KMS-11 (cell line): ENCODE data around the gene AKIRIN1.

ENCODE experiments used
- H2AFZ ChIP-seq: fragments of 200-600 bp; sonication (generic); 2 replicates; pipeline ENCODE4 v1.6.1; 2016; ENCODE audit warnings: antibody characterized with exemption, mixed run types, low read depth
- H3K27ac ChIP-seq: fragments of 200-600 bp; sonication (generic); 2 replicates; pipeline ENCODE4 v1.6.1; 2016; ENCODE audit warnings: mild to moderate bottlenecking, mixed run types
- H3K27me3 ChIP-seq: fragments of 200-600 bp; sonication (generic); 2 replicates; pipeline ENCODE4 v1.6.1; 2017; ENCODE audit warnings: mild to moderate bottlenecking, low read depth, mixed run types, moderate library complexity; ENCODE audit not compliant: insufficient read depth
- H3K36me3 ChIP-seq: fragments of 200-600 bp; sonication (generic); 2 replicates; pipeline ENCODE4 v1.6.1; 2017; ENCODE audit warnings: mild to moderate bottlenecking, mixed run types; ENCODE audit not compliant: insufficient read depth
- H3K4me1 ChIP-seq: fragments of 200-600 bp; sonication (generic); 2 replicates; pipeline ENCODE4 v1.6.1; 2016; ENCODE audit warnings: mild to moderate bottlenecking, low read depth, mixed run types; ENCODE audit not compliant: poor library complexity, severe bottlenecking
- H3K4me2 ChIP-seq: fragments of 200-600 bp; sonication (generic); 2 replicates; pipeline ENCODE4 v1.7.0; 2016; ENCODE audit warnings: mild to moderate bottlenecking, mixed run types
- H3K4me3 ChIP-seq: fragments of 200-600 bp; sonication (generic); IDR thresholded peaks from 2 replicates; pipeline ENCODE4 v1.6.1; 2017; ENCODE audit warnings: low read depth, low read length, mixed read lengths; ENCODE audit not compliant: insufficient read depth
- H3K79me2 ChIP-seq: fragments of 200-600 bp; sonication (generic); 2 replicates; pipeline ENCODE4 v1.6.1; 2016; ENCODE audit warnings: low read depth, mixed run types; ENCODE audit not compliant: insufficient read depth
- H3K9ac ChIP-seq: fragments of 200-600 bp; sonication (generic); 2 replicates; pipeline ENCODE4 v1.6.1; 2016; ENCODE audit warnings: mild to moderate bottlenecking, mixed run types
- H4K20me1 ChIP-seq: fragments of 200-600 bp; sonication (generic); 2 replicates; pipeline ENCODE4 v1.6.1; 2016; ENCODE audit warnings: mild to moderate bottlenecking, mixed run types; ENCODE audit not compliant: insufficient read depth
- CTCF ChIP-seq: fragments of 200-600 bp; sonication (generic); conservative IDR thresholded peaks from 2 replicates; pipeline ENCODE4 v1.6.1; 2017; ENCODE audit warnings: low read depth, mild to moderate bottlenecking, antibody characterized with exemption, low read length, moderate library complexity, mixed read lengths

Gene AKIRIN1, protein sequence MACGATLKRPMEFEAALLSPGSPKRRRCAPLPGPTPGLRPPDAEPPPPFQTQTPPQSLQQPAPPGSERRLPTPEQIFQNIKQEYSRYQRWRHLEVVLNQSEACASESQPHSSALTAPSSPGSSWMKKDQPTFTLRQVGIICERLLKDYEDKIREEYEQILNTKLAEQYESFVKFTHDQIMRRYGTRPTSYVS

GRCh38 chr1:38990738-38991637 lies at the start of gene AKIRIN1:
AKIRIN1 (plus strand) TSS chr1:38991276; CDS start chr1:38991381, 105 bp downstream.
- H3K9ac ChIP-seq = peak within 1 kb of the TSS; percentile 76
- peak within 1 kb of the TSS; percentile 98; the same call in 1 of the 2 replicates for H2AFZ ChIP-seq
- H3K27ac ChIP-seq = peak within 1 kb of the TSS; percentile 59
- H3K79me2 ChIP-seq = peaks cover 48% of the 10 kb centered on the region
- H3K36me3 ChIP-seq = no peaks in the 10 kb centered on the region; the same call in 1 of the 2 replicates
- no peak for TF ChIP-seq CTCF
- no peaks in the 10 kb centered on the region for H3K27me3 ChIP-seq
- no peak within 1 kb of the TSS for H3K4me3 ChIP-seq
- H3K4me2 ChIP-seq = peak within 1 kb of the TSS; percentile 96
- H3K4me1 ChIP-seq = peaks cover 26% of the 10 kb centered on the region
- H4K20me1 ChIP-seq = peaks cover 13% of the 10 kb centered on the region

DNA sequence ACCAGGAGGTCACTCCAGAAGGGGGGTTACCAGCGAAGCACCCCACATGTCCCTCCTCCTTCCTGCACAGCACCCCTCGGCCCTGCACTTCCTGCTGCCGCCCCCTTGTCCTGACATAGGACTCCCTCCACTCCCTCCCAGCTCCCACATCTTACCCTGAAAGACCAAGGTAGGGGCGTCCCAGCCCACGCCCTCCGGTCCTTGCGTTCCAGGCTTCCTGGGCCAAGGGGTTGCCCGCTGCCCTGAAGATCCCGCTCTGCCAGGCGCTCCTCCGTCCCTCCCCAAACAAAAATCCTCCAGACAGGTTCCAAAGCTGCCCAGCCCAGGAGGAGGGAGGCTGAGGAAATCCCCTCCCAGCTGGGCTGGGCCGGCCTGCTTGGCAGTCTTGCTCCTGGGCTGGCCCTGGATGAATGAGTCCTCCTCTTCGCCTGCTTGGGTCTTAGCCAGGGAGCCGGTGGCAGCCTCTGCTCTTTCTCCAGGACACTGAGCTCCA lies 49.5 kb upstream of the AKIRIN1 start, which contains the start of gene RHBDL2:
Gene RHBDL2 (minus strand): TSS at position 304 of the 493 bp plus-strand sequence. CDS start 22,618 bp downstream, outside the sequence.
- Histone ChIP-seq H4K20me1 (no peaks in the 10 kb centered on the region), H3K27ac (no peak within 1 kb of the TSS), H3K79me2 (no peaks in the 10 kb centered on the region), H3K9ac (no peak within 1 kb of the TSS), H2AFZ (no peak within 1 kb of the TSS), H3K27me3 (no peaks in the 10 kb centered on the region), H3K4me2 (no peak within 1 kb of the TSS), H3K4me3 (no peak within 1 kb of the TSS), H3K36me3 (no peaks in the 10 kb centered on the region), H3K4me1 (no peaks in the 10 kb centered on the region)
- no peak for TF ChIP-seq CTCF

DNA sequence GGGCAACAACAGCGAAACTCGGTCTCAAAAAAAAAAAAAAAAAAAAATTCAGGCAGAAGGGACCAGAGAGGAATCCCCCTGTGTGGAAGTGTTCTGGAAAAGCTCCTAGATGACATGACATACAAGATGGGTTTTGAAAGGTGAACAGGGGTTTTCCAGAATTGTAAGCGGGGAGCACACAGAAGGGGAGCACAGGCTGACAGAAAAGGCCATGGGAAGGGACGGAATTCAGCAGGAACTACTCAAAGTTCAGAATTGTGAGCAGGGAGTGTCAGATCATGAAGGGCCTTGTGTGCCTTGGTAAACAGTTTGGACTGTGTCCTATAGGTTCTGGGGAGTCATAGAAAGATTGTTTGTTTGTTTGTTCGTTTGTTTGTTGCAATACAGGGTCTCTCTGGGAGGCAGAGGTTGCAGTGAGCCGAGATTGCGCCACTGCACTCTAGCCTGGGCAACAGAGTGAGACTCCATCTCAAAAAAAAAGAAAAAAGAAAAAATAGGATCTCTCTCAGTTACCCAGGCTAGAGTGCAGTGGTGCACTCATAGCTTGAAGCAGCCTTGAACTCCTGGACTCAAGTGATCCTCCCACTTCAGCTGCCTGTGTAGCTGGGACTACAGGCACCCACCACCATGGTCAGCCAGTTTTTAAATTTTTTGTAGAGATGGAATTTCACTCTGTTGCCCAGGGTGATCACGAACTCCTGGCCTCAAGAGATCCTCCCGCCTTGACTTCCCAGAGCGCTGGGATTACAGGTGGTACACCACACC lies 48.2 kb upstream of the AKIRIN1 start:
- no peak for TF ChIP-seq CTCF
- Histone ChIP-seq H3K9ac (no peak overlapping the region), H3K27ac (no peak overlapping the region), H3K79me2 (no peaks in the 10 kb centered on the region), H3K36me3 (no peaks in the 10 kb centered on the region), H3K4me1 (no peaks in the 10 kb centered on the region), H3K27me3 (no peaks in the 10 kb centered on the region), H3K4me2 (no peak overlapping the region), H2AFZ (no peak overlapping the region), H4K20me1 (no peaks in the 10 kb centered on the region), H3K4me3 (no peak overlapping the region)

GRCh38 chr1:38944547-38944946 lies 46.5 kb upstream of the AKIRIN1 start:
- Histone ChIP-seq H3K4me1 (no peaks in the 10 kb centered on the region), H3K27ac (no peak overlapping the region), H3K9ac (no peak overlapping the region), H2AFZ (no peak overlapping the region), H3K4me2 (no peak overlapping the region), H3K79me2 (no peaks in the 10 kb centered on the region), H3K27me3 (no peaks in the 10 kb centered on the region), H3K36me3 (no peaks in the 10 kb centered on the region), H3K4me3 (no peak overlapping the region), H4K20me1 (no peaks in the 10 kb centered on the region)
- TF ChIP-seq CTCF = no peak
